GM23338 (cell line): ENCODE measurements around the gene SPNS3. TPM values are rescaled to one million over a fixed set of nuclear protein-coding genes. Genes with fewer than 3 reads are reported as not detected.

Experiments
- ATAC-seq: fragments of 200-7000 bp; cut with Tn5 transposase; 3 replicates; pipeline ENCODE4 v1.9.1; 2020
- DNase-seq: peaks from one replicate; pipeline ENCODE4 v3.0.0-alpha.2; 2015; ENCODE audit warnings: low spot score
- H2AFZ ChIP-seq: fragments of 200-600 bp; sonication (generic); 2 replicates; pipeline ENCODE4 v1.8.0; 2016; ENCODE audit warnings: antibody characterized with exemption, mild to moderate bottlenecking, moderate library complexity
- H3F3A ChIP-seq: fragments of 200-600 bp; sonication (generic); replicated peaks from 2 replicates; pipeline ENCODE4 v1.8.0; 2017; ENCODE audit warnings: antibody characterized with exemption, mixed run types, low read depth
- H3K27ac ChIP-seq: fragments of 200-600 bp; sonication (generic); 2 replicates; pipeline ENCODE4 v1.6.1; 2016; ENCODE audit warnings: low read depth
- H3K27me3 ChIP-seq: fragments of 200-600 bp; sonication (generic); 2 replicates; pipeline ENCODE4 v1.8.0; 2016; ENCODE audit warnings: mild to moderate bottlenecking, mixed run types, moderate library complexity; ENCODE audit not compliant: insufficient read depth
- H3K36me3 ChIP-seq: fragments of 200-600 bp; sonication (generic); 2 replicates; pipeline ENCODE4 v1.8.0; 2016; ENCODE audit warnings: mild to moderate bottlenecking; ENCODE audit not compliant: insufficient read depth
- H3K4me1 ChIP-seq: fragments of 200-600 bp; sonication (generic); 2 replicates; pipeline ENCODE4 v1.8.0; 2016; ENCODE audit warnings: mild to moderate bottlenecking, moderate library complexity; ENCODE audit not compliant: insufficient read depth
- H3K4me2 ChIP-seq: fragments of 200-600 bp; sonication (generic); 2 replicates; pipeline ENCODE4 v1.7.1; 2017; ENCODE audit warnings: mixed run types
- H3K4me3 ChIP-seq: fragments of 200-600 bp; sonication (generic); 2 replicates; pipeline ENCODE4 v1.6.1; 2016; ENCODE audit warnings: mixed run types
- H3K79me2 ChIP-seq: fragments of 200-600 bp; sonication (generic); replicated peaks from 2 replicates; pipeline ENCODE4 v1.8.0; 2017; ENCODE audit warnings: mild to moderate bottlenecking; ENCODE audit not compliant: insufficient read depth
- H3K9me2 ChIP-seq: fragments of 200-600 bp; sonication (generic); 2 replicates; pipeline ENCODE4 v1.8.0; 2017; ENCODE audit not compliant: insufficient read depth
- H4K20me1 ChIP-seq: fragments of 200-600 bp; sonication (generic); replicated peaks from 2 replicates; pipeline ENCODE4 v1.8.0; 2017; ENCODE audit warnings: mild to moderate bottlenecking; ENCODE audit not compliant: insufficient read depth
- H3K27ac Mint-ChIP-seq: 2 replicates; pipeline ENCODE4 v1.8.0; 2020; ENCODE audit warnings: inconsistent platforms, mild to moderate bottlenecking, moderate library complexity, mixed read lengths
- H3K27me3 Mint-ChIP-seq: 3 replicates; pipeline ENCODE4 v1.8.0; 2022; ENCODE audit warnings: low read depth, mild to moderate bottlenecking, moderate library complexity, mixed read lengths, inconsistent platforms; ENCODE audit not compliant: insufficient read depth, poor library complexity
- H3K36me3 Mint-ChIP-seq: 3 replicates; pipeline ENCODE4 v1.8.0; 2021; ENCODE audit warnings: low read depth, mild to moderate bottlenecking, inconsistent platforms, moderate library complexity, mixed read lengths
- H3K4me1 Mint-ChIP-seq: 3 replicates; pipeline ENCODE4 v1.8.0; 2020; ENCODE audit warnings: mild to moderate bottlenecking, inconsistent platforms, mixed read lengths
- H3K4me3 Mint-ChIP-seq: 3 replicates; pipeline ENCODE4 v1.8.0; 2021; ENCODE audit warnings: moderate library complexity, mild to moderate bottlenecking, inconsistent platforms, mixed read lengths
- H3K9me3 Mint-ChIP-seq: 3 replicates; pipeline ENCODE4 v1.8.0; 2020; ENCODE audit warnings: moderate library complexity, mild to moderate bottlenecking, inconsistent platforms, mixed read lengths
- CREB1 ChIP-seq: fragments of 250-450 bp; sonication (Bioruptor Pico); IDR thresholded peaks from 2 replicates; pipeline ENCODE4 v1.5.0; 2020; ENCODE audit warnings: low read depth, mild to moderate bottlenecking, moderate library complexity
- CTCF ChIP-seq, 2 experiments: fragments of 200-600 bp in 1 of 2; sonication (generic) in 1 of 2; conservative IDR thresholded peaks; 2 replicates each; pipeline versions ENCODE4 v1.5.1 to v1.6.1; 2016 to 2017; ENCODE audit warnings: antibody characterized with exemption in 2 of 2, low read depth in 2 of 2, mild to moderate bottlenecking in 2 of 2, moderate library complexity in 1 of 2
- EZH2 ChIP-seq: fragments of 200-600 bp; sonication (generic); IDR thresholded peaks from one replicate; pipeline ENCODE4 v1.8.0; 2017; ENCODE audit warnings: antibody characterized with exemption, mild to moderate bottlenecking, low read depth; ENCODE audit not compliant: unreplicated experiment
- EZH2phosphoT487 ChIP-seq: fragments of 200-600 bp; sonication (generic); IDR thresholded peaks from one replicate; pipeline ENCODE4 v1.8.1; 2018; ENCODE audit warnings: antibody characterized with exemption; ENCODE audit not compliant: unreplicated experiment
- NANOG ChIP-seq: IDR thresholded peaks from 2 replicates; pipeline ENCODE4 v1.6.1; 2016; ENCODE audit warnings: antibody characterized with exemption, borderline replicate concordance
- POLR2AphosphoS5 ChIP-seq: IDR thresholded peaks from 2 replicates; pipeline ENCODE4 v1.6.1; 2016; ENCODE audit warnings: antibody characterized with exemption, low read depth
- REST ChIP-seq: IDR thresholded peaks from one replicate; pipeline ENCODE4 v1.6.1; 2018; ENCODE audit warnings: antibody characterized with exemption; ENCODE audit not compliant: unreplicated experiment
- STAT1 ChIP-seq: IDR thresholded peaks from one replicate; pipeline ENCODE4 v1.6.1; 2016; ENCODE audit warnings: antibody characterized with exemption; ENCODE audit not compliant: unreplicated experiment
- ZNF114 ChIP-seq: fragments of 250-450 bp; sonication (Bioruptor Pico); IDR thresholded peaks from 2 replicates; pipeline ENCODE4 v1.5.0; 2020; ENCODE audit warnings: mild to moderate bottlenecking, moderate library complexity
- ZNF331 ChIP-seq: fragments of 250-450 bp; sonication (Bioruptor Pico); IDR thresholded peaks from 2 replicates; pipeline ENCODE4 v1.5.0; 2020; ENCODE audit warnings: low read depth, mild to moderate bottlenecking, moderate library complexity
- polyA plus RNA-seq: library from polyadenylated mRNA; unstranded; fragments of >200 nt; fragmentation: Nextera tagmentation; extraction: Ambion mirVana; gene quantifications from 2 replicates; pipeline ENCODE4 v1.2.1, GENCODE V29; 2016
- total RNA-seq: library from RNA; depleted of rRNA; stranded (reverse); fragments of >200 nt; shearing (Covaris generic); gene quantifications from 2 replicates; pipeline ENCODE4 v1.2.3, GENCODE V29; 2014
- TF ChIP-seq, protein P1 (sequence below): IDR thresholded peaks from 2 replicates; pipeline ENCODE4 v1.6.1; 2016; ENCODE audit warnings: antibody characterized with exemption

The SPNS3 gene
- total and polyA plus RNA-seq, 2 experiments from 2014 or later: not detected

DNA sequence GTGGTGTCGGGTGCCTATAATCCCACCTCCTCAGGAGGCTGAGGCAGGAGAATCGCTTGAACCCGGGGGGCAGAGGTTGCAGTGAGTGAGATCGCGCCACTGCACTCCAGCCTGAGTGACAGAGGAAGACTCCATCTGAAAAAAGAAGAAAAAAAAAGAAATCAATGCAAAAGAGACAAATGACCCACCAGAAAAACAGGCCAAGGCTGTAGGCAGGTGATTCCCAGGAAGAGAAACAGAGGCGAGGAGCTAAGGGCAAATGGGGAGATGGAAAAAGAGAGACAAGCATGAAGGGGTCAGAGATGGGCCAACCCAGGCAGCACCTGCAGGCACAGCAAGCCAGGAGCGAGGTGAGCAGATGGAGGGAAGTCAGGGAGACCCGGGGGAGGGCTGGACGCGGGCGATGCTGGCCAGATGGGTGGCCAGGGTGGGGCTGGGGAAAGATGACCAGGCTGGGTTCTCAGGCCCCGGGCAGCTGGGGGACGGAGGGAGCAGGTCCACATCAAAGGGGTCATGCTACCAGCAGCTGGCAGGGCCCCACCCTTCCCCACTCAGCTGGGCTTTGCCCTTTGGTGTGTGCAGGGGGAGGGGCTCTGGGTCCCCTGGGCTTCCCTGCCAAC is 95.9 kb downstream of the SPNS3 start:
- Mint-ChIP-seq H3K36me3 (no peaks in the 10 kb centered on the region; the same call in 2 of the 3 replicates), H3K27me3 (peaks cover 66% of the 10 kb centered on the region)
- H3K4me1 ChIP-seq: no peaks in the 10 kb centered on the region

More for the DNA sequence above, 95.9 kb downstream of the SPNS3 start:
- no peaks in the 10 kb centered on the region for H3K79me2 ChIP-seq
- no peaks in the 10 kb centered on the region for H3K9me2 ChIP-seq
- no peak overlapping the region for H3K27ac Mint-ChIP-seq
- H3K4me2 ChIP-seq: no peak overlapping the region
- H2AFZ ChIP-seq: no peak overlapping the region
- no peak overlapping the region for H3K27ac ChIP-seq
- no peak overlapping the region for H3K4me3 ChIP-seq
- no peaks in the 10 kb centered on the region for H3K36me3 ChIP-seq
- H4K20me1 ChIP-seq: no peaks in the 10 kb centered on the region
- peaks cover 73% of the 10 kb centered on the region for H3K27me3 ChIP-seq
- DNase-seq: no peak
- H3K9me3 Mint-ChIP-seq: no peaks in the 10 kb centered on the region; the same call in 2 of the 3 replicates
- H3F3A ChIP-seq: no peaks in the 10 kb centered on the region
- H3K4me3 Mint-ChIP-seq: no peak overlapping the region
- H3K4me1 Mint-ChIP-seq: peaks cover 14% of the 10 kb centered on the region
- TF ChIP-seq CREB1 (CRISPR knock-in tag) (no peak), STAT1 (no peak), NANOG (no peak), CTCF (conservative IDR thresholded peaks at IDR 0.05; ENCODE audit: low read depth in 2 of 2) (no peak), ZNF114 (CRISPR knock-in tag) (no peak), ZNF331 (no peak), REST (no peak), EZH2 (no peak), EZH2phosphoT487 (no peak), POLR2AphosphoS5 (no peak)
- TF ChIP-seq, protein P1, sequence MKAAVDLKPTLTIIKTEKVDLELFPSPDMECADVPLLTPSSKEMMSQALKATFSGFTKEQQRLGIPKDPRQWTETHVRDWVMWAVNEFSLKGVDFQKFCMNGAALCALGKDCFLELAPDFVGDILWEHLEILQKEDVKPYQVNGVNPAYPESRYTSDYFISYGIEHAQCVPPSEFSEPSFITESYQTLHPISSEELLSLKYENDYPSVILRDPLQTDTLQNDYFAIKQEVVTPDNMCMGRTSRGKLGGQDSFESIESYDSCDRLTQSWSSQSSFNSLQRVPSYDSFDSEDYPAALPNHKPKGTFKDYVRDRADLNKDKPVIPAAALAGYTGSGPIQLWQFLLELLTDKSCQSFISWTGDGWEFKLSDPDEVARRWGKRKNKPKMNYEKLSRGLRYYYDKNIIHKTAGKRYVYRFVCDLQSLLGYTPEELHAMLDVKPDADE: no peak
- ATAC-seq: no peak
